Measurements from ENCODE around the gene RDX.
A peak's percentile ranks its signal among the peaks of the same experiment; 100 is the strongest.
"Not testable (repeated sequence)": the region's sequence is repeated elsewhere in the genome, so short reads cannot be mapped to it uniquely, and the experiment has no call there.

Gene RDX

DNA sequence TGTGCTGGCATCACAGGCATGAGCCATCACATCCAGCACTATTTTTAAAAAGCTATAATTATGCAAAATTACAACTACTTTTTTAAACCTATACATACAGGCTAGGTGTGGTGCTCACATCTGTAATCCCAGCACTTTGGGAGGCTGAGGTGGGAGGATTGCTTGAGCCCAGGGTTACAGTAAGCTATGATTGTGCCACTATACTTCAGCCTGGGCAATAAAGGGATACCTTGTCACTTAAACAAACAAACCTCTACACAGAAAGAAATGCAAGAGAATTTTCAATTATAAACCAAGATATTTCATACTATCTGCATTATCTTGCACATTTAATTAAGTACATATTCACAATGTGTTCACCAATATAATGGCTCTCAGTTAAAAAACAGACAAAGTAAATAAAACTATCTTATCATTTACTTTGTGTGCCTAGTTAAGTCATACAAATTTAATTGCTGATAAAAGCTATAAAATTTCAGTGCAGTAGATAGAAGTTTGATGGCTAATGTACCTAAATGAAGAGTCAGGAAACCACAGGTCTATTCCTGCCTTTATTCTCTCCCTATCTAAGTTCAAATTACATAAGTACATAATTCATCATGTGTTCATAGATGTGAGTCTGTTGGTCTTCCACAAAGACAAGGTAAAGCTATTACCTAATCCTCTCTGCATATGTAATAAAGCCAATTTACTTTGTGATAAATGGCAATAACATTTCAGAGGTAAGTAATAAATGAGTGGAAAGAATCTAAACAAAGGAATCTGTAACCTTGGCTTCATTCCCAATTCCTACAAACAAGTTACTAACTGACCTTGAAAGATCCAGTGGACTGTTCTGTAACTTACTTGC is 9.0 kb upstream of the RDX start:
- DNase-seq: no peak

DNA sequence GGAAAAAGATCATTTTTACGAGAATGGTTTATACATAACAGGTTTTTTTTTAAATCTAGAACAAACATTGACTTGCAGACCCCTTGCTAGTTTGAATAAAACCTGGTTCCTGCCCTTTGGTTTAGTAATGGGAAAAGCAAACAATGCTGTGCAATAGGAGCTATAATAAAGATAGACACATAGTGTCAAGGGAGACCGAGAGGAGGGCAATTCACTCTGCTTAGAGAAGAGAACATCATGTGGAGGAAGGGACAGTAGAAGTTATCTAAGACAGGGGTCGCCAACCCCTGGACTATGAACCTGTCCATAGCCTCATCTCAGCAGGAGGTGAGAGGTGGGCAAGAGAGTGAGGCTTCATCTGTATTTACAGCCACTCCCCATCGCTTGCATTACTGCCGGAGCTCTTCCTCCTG is 7.0 kb upstream of the RDX start:
- no peak for DNase-seq

DNA sequence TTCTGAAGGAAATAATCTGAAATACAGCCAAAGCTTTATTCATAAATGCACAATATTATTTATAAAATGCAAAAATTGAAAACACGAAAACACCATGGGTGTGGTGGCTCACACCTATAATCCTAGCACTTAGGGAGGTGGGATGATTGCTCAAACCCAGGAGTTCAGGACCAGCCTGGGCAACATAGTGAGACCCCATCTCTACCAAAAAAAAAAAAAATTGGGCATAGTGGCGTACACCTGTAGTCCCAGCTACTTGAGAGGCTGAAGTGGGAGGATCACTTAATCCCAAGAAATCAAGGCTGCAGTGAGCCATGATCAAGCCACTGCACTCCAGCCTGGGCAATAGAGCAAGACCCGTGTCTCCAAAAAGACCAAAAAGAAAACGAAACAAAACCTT is 5.2 kb upstream of the RDX start:
- no peak for DNase-seq

DNA sequence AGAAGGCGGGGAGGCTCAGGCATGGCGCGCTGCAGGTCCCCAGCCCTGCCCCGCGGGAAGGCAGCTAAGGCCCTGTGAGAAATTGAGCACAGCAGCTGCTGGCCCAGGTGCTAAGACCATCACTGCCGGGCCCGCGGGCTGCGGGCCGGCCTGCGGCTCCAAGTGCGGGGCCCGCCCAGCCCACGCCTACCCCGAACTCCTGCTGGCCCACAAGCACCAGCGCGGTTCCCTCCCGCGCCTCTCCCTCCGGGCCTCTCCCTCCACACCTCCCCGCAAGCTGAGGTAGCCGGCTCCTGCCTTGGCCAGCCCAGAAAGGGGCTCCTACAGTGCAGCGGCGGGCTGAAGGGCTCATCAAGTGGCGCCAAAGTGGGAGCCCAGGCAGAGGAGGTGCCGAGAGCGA is 4.6 kb upstream of the RDX start:
- no peak for DNase-seq

DNA sequence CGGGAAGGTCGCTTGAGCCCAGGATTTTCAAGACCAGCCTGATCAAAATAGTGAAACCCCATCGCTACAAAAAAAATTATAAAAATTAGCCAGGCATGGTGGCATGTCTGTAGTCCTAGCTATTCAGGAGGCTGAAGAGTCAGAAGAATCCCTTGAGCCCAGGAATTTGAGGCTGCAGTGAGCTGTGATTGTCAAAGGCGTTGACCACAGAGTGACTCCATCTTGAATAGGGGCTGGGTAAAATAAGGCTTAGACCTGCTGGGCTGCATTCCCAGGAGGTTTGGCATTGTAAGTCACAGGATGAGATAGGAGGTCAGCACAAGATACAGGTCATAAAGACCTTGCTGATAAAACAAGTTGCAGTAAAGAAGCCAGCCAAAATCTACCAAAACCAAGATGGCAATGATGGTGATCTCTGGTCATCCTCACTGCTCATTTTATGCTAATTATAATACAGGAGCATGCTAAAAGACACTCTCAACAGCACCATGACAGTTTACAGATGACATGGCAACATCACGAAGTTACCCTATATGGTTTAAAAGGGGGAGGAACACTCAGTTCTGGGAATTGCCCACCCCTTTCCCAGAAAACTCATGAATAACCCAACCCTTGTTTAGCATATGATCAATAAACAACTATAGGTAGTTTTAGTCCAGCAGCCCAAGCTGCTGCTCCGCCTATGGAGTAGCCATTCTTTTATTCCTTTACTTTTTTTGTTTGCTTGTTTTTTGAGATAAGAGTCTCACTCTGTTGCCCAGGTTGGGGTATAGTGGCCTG is 2.8 kb upstream of the RDX start:
- DNase-seq: no peak

DNA sequence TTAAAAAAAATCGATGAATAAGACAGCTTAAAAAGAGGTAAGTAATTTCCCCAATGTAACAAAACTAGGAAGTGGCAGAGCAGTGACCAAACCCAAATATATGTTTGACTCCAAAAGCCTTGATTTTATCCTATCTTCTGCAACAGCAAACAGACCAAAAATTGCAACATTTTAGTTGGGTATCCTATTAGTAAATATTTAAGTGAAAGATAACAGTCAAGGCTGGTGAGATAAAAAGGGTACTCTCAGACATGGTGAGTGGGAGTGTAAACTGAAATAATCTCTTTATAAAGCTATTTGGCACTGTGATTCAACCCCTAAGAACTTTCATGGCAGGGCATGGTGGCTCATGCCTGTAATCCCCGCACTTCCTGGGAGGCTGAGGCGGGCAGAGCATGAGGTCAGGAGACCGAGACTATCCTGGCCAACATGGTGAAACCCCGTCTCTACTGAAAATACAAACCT is 1.9 kb upstream of the RDX start:
- no peak for DNase-seq

DNA sequence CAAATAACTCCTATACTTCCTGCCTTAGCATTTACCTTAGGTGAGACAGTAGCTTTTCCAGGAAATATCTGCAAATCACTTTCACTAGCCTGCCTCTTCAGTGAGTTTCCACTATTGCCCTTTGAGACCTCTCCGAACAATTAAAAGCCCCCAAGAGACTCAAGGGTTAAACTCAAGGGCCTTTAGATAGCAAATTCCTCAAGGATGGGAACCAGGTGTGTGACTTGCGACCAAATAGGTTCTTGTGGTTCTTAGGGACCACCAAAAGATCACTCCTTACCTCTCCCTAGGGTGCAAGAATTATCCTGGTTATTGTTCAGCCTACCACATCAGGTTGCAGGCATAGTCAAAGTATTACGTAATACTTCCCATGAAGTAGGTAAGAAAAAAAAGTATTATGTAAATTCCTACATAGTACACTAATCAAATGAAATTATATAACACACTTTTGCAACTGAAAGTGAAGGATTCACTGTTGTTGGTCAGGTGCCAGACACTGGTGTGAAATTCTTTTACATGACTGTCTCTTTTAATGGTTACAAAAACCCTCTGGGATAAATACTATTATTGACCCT is 1.4 kb upstream of the RDX start:
- no peak for DNase-seq

DNA sequence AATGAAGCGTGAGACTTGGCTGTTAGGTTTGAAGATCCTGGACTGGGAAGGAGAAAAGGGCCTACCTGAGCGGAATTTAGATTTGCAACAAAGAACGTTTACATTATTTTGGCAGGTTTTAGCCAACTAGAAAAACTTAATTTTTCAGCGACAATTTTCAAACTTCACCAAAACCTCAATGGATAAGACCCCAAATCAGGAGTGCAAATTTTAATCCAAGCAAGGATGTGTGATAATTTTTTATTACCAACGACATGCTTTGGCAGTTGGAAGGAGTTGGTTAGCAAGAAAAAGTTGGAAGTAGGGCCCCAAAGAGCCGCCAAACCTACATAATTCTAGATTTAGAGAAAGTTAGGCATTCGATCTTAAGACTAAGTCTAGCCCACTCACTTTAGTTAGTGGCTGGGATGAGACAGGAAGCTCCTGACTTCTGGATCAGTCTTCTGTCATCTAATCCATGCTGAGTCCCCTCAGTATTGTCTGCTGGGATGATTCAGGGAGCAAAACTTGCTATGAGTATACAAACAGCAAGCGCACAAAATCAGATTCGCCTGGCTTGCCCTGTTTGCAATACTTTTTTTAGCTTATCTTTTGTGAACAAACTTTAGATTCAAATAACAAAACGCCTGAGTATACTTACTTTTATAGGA is 787 bp upstream of the RDX start:
- DNase-seq: no peak

DNA sequence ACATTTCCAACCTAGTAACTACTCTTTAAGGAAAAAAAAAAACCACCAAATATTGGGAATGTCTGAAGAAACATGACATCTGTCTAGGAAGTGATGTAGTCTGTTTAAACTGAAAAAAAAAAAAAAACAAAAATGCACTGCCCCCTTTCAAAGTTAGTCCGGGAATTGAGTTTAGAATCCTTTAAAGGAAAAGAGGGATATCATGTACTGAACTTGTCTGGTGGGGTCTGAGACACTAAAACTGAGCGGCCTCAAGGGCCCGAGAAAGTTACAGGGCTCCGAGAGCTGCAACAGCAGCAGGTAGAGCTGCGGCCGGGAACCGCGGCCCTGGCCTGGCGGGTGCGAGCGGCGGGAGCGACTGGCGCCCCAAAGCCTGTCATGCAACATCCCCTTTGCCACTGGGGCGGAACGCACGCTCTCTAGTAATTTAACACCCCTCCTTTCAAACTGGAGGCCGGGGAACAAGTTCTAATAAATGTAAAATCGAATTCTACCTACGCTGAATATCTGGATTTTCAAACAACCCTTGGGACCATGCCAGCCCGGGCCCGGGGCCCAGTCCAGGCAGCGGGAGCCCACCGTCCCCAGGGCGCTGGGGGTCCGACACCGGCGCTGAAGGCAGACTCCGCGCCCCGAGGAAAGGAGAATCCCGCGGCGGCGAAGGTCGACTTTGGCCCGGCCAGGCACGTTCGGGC is 736 bp downstream of the RDX start:
- peak; percentile 42 for DNase-seq

DNA sequence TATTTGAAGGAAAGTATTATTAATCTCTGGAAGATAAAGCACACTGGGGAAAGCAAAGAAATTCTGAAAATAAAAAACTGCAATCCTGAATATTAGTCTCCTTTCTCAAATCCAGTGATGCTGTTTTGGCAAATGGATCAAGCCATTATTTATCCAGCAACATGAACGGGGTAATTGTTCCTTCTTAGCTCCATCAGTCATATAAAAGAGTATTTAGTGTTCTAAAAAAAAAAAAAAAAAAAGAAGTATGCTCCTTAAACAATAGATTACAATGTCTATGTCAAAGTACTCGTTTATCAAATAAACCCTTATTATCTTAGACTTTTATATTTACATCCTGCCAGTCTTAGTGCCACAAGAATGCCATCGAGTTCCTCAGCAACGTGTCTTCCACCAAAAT is 1.3 kb downstream of the RDX start:
- DNase-seq: no peak

DNA sequence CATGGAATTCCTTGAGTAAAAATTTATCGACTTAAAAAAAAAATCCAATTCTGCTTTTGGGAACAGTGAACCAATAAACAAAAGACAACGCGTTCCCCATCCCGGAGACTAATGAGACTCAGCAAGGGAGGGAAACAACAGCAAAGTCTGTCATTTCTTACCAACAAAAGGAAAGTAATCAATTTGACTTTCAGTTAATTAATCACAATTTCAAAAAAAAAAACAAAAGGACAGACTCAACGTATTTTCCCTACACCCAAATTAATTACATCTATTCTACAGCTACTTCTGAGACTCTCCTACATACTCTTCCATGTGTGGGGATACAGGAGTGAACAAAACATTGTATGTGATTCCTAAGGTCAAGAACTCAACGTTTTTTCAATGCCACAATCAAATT is 1.9 kb downstream of the RDX start:
- no peak for DNase-seq

DNA sequence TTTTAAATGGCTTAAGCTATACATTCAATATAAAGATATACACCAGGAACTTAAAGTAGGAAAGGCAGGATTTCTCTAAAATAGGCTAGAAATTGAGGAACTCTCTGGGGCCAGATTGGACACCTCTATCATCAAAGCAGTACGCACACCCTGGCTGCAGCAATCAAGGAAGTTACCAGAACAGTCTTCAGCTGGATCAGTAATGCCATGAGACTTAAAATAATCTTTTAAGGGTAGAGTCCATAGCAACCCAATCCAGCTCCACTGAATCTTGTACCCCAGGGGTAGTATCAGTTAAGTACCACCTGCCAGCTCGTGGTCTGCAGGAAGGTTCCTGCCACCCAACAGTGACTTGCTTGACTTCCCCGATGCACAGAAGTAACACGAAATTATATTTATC is 3.0 kb downstream of the RDX start:
- no peak for DNase-seq

DNA sequence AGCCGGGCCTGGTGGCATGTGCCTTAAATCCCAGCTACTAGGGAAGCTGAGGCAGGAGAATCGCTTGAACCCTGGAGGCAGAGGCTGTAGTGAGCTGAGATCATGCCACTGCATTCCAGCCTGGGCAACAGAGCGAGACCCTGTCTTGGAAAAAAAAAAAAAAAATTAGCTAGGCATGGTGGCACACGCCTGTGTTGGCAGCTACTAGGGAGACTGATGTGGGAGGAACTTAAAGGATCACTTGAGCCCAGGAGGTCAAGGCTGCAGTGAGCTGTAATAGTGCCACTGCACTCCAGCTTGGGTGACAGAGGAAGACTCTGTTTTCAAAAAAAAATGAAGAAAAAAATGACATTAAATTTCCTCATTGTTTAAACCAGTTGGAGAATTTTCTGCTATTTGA is 4.3 kb downstream of the RDX start:
- not testable (repeated sequence) for DNase-seq

DNA sequence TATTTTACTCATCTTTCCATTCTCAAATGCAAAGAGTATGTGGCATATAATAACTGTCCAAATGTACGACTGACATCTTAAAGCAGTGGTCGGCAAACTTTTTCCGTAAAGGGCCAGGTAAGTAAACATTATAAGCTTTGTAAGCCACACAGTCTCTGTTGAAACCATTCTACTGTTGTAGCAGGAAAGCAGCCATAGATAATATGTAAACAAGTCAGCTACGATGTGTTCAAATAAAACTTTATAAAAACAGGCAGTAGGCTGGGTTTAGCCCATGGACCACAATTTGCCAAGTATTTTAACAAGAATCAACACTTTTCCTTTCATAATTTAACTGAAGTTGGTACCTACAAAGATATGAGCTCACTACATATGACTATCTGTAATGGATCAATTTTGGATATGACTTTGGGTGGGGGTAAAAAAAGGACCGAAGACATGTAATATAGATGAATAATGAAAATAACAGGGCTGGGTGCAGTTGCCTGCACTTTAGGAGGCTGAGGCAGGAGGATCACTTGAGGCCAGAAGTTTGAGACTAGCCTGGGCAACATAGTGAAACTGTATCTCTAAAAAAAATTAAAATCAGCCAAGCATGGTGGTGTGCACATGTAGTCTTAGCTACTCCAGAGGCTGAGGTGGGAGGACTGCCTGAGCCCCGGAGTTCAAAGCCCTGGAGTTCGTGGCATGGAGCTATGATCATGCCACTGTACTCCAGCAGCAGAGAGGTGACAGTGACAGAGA is 5.7 kb downstream of the RDX start:
- no peak for DNase-seq

DNA sequence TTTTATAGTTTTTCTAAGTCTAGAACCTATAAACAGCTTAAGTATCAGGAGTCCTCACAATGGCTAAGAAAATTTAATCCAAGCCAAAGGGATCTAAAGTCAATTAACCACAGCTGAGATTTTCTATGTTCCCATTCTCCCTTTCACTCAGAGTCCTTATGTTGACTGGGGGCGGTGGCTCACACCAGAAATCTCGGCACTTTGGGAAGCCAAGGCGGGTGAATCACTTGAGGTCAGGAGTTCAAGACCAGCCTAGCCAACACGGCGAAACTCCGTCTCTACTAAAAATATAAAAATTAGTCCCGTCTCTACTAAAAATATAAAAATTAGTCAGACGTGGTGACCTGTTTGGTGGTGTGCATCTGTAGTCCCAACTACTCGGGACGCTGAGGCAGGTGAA is 6.9 kb downstream of the RDX start:
- no peak for DNase-seq

DNA sequence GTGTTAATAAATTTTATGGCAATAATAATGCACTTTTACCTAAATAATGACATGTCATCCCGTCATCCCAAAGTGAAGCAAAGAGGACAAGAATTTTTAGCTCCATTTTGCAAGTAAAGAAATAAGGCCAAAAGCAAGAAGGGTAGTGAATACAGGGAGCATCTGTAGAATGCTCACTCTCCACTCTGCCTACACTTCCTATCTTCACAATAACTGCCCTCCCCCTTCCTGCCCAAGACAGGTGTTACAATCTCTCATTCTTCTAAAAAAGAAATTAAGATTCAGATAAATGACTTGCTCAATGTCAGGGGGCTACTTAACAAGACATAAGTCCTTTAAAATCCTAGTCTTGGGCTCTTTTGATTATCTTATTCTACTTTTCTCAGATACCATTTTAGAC is 8.9 kb downstream of the RDX start:
- DNase-seq: no peak

DNA sequence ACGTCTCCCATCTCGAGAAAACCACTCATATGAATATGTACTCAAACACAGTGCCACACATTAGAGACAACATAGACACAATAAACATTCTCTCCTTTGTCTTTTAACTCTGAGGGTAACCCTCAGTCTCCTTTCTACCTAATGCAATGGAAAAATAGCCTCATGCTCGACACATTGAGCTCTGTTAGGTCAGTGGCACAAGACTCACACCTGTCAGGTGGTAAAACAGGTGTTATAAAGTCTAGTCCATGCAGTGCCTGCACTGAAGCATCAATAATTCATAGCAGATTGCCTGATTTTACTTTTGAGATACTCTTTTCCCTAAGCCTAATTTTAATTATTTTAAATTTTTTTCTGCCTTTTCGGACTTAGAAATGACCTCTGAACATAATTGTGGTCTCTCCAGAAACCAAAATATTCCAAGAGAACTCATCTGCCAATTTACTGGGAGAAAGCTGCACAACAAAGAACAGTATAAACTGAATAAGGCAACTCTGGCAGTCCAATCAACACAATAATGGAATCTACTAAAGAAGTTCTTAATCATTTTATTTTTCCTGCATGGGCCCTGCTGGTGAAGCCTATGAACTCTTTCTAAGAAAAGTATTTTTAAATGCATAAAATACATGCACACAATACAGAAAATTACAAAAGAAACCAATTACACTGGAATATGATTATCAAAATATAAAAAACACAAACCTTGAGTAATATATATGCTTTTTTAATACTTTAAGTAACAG is 9.9 kb downstream of the RDX start:
- DNase-seq: no peak

DNA sequence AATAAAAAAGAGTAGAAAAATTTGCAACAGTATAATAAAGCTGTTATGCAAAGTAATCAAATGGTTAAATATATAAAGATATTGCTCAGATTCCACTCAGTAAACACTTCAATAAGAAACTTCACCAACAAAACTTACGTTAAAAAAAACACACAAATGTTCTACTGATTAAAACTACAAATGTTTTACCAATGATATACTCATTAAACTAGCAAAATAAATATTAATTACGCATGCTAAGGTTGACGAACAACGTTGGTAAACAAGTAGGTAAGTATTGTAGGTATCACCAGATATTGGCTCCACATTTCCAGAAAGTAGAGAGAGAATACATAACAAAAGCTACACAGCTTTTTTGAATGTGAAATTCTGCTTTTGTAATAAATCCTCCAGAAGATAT is 12.6 kb downstream of the RDX start:
- no peak for DNase-seq

DNA sequence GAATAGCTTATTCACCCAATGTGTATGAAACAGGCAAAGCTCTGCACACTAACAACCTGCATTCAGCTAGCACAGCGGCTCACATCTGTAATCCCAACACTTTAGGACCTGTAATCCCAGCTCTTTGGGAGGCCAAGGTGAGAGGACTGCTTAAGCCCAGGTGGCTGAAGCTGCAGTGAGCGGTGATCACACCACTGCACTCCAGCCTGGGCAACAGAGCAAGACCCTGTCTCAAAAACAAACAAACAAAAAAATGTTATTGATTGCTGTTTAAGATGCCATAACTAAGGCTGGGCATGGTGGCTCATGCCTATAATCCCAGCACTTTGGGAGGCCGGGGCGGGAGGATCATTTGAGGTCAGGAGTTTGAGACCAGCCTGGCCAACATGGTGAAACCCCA is 15.8 kb downstream of the RDX start:
- DNase-seq: not testable (repeated sequence)

DNA sequence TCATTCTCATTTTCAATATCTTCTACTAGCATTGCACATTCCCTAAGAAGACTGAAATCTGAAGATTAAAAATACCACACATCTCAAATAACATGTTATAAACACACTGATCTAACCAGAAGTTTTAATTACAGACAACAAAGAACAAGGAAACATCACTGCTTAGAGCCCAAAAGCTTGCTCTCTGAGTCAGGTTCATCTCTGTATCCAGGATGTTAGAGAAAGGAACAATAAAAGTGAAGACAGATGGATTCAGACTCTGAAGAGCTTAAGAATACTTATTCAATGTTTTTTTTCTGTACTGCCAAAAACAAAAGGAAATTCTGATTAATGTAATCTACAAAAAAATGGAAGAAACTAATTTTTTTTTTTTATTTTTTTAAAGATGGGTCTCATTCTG is 16.5 kb downstream of the RDX start:
- DNase-seq: no peak

DNA sequence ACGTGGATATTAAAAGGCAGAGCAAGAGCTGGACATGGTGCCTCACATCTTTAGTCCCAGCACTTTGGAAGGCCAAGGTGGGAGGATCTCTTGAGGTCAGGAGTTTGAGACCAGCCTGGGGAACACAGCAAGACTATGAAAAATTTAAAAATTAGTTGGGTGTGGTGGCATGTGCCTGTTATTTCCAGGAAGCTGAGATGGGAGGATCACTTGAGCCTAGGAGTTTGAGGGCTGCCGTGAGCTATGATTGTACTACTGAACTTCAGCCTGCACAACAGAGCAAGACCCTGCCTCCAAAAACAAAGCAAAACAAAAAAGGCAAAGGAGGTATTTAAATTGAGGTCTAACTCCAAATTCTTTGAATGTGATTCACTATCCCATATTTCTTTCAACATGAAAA is 23.5 kb downstream of the RDX start:
- no peak for DNase-seq
